NCI-H2081 treated with DMSO at 0.1 percent for 48 hours (cell line): Measurements from ENCODE around the gene PRMT6.
"Not testable (repeated sequence)": the region's sequence is repeated elsewhere in the genome, so short reads cannot be mapped to it uniquely, and the experiment has no call there.

ENCODE experiments used
- DNase-seq: peaks from one replicate; lab custom pipeline; 2025; lab: John Stamatoyannopoulos, UW

The PRMT6 gene

DNA sequence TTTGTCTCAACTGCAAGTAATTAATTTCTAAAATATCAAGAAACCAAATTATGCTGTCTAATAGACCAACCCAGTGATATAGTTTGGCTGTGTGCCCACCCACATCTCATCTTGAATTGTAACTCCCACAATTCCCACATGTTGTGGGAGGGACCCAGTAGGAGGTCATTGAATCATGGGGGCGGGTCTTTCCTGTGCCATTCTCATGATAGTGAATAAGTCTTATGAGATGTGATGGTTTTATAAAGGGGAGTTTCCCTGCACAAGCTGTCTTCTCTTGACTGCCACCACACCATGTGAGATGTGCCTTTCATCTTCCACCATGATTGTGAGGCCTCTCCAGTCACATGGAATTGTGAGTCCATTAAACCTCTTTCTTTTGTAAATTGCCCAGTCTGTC lies 36.9 kb downstream of the PRMT6 start:
- DNase-seq = not testable (repeated sequence)

DNA sequence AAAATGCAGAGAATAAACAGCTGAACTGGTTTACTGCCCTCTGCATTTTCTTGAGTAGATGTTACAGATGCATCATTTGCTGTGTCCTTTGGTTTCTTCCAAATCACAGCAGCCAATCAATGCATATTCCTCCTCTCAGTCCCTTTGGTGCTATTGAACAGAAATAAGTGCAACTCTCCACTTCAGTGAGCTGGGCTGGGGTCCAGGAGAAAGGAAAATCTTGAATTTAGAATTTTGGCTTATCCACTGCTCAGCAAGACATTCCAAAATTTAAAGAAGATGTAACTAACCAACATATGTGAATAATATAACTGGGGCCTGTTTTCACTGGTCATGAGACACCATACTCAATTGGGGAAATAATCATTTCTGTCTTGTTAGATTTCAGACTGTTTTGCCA lies 39.2 kb downstream of the PRMT6 start:
- no peak for DNase-seq

DNA sequence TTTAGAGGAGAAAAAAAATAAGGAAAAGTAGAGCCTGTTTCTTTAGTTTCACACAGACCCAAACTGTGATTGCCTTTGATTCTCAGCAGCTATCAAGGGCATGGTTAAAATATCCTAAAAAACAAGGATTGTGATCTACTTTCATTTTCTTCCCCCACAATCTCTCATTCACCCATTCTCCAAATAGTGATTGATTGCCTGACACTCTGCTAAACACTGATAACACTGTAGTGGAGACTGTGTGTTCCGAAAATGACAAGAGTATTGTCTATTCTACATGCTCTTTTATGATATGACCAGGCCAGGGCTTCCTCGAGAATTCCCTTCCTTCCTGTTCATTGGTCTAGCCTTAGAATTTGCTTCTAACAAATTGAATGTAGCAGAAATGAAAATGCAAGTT lies 40.2 kb downstream of the PRMT6 start:
- no peak for DNase-seq

DNA sequence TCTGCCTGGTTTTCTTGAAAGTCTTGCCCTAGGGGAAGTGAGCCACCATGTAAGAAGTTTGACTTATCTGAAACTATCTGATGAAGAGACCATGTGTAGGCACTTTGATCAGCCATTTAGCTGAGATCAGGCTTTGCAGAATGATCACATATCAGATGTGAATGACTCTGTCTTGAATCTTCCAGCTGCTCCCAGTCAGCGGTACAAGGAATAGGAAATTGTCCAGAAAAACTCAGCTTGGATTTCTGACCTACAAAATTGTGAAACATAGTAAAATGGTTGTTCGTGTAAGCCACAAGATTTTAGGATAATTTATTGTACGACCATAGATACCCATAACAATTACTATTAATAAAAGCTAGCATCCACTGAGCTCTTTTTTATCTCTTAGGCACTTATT lies 42.5 kb downstream of the PRMT6 start:
- no peak for DNase-seq

- no peak for DNase-seq
Observed at GRCh38 chr1:107100331-107100984, 44.0 kb downstream of the PRMT6 start.

- no peak for DNase-seq
Observed at GRCh38 chr1:107105914-107106313, 49.4 kb downstream of the PRMT6 start.
